Forelimb muscle (tissue), 1 donor: ENCODE measurements around the gene CCDC69. TPM values are rescaled to one million over a fixed set of nuclear protein-coding genes. Genes with fewer than 3 reads are reported as not detected.
"Not testable (repeated sequence)": the region's sequence is repeated elsewhere in the genome, so short reads cannot be mapped to it uniquely, and the experiment has no call there.

Source experiments
- DNase-seq: peaks from one replicate; pipeline ENCODE4 v3.0.0-alpha.2; 2013; ENCODE audit warnings: low read depth
- polyA plus RNA-seq: library from polyadenylated mRNA; unstranded; fragments of 120-200 nt; gene quantifications from one replicate; pipeline ENCODE4 v1.2.1, GENCODE V29; 2013; ENCODE audit not compliant: insufficient read length

The CCDC69 gene, protein sequence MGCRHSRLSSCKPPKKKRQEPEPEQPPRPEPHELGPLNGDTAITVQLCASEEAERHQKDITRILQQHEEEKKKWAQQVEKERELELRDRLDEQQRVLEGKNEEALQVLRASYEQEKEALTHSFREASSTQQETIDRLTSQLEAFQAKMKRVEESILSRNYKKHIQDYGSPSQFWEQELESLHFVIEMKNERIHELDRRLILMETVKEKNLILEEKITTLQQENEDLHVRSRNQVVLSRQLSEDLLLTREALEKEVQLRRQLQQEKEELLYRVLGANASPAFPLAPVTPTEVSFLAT
- polyA plus RNA-seq, result 110 TPM

- DNase-seq, result peak; percentile 41
These were observed at the start of gene CCDC69 for GRCh38 chr5:151223447-151224264. TSS of gene CCDC69 (minus strand) at chr5:151224092. CDS start at chr5:151223970, 122 bp downstream.

DNA sequence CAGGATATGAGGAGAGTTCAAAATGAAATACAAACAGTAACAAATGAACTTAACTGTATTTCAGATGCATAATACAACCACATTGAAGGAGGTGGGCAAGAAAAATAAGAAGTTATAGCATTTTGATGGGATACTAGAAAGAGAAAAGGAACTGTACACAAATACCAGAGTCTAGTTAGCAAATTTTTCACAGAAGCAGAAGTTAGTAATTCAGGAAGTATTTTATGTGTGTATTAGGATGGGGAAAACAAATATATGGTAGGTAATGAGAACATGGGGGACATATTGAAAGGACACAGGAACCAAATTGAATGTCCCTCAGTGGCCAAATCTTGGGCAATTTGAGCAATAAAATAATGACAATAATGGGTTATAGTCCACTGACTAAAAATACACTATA lies 47.4 kb upstream of the CCDC69 start:
- DNase-seq, result no peak

DNA sequence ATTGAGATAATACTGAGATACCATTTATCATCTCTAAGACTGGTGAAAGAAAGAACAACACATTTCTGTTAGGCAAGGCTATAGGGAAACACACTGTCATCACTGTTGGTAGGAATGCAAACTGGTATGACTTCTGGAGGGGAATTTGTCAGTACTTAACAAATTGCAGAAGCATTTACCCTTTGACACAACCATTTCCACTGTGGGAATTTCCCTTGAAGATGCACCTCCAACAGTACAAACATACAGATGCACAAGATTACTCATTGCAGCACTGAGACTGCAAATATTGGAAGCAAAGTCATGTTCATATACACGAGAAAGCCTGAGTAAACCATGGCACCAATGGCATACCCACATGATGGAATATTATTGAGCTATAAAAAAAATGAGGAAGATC lies 46.7 kb upstream of the CCDC69 start:
- no peak for DNase-seq

DNA sequence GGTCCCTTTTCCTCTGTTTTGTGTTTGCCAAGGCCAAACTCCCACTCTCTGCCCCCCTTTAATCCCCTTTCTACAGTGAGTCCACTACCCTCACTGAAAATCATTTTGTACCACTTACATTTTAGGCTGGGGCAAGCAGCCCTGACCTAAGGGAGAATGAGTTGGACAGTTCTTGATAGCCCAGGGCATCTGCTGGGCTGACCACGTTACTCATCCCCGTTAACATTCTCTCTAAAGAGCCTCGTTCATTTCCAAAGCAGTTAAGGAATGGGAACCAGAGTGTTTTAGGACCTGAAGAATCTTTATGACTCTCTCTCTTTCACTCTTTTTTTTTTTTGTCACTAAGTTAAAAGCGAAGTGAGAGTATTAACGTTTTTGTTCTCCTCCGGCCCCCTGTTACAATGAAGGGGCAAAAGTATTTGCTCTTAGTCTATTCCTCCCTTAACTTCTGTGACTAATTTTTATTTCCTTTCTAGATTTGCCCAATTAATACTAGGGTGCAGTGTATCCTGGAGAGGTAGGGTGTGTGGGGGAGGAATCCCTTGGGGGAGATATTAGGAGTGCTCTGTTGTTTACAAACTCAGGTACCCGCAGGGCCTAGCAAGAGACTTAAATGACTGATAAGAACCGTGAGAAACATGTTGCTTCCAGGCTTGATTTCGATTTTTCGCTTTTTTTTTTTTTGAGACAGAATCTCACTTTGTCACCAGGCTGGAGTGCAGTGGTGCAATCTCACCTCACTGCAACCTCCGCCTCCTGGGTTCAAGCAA lies 43.8 kb upstream of the CCDC69 start:
- DNase-seq, result no peak

DNA sequence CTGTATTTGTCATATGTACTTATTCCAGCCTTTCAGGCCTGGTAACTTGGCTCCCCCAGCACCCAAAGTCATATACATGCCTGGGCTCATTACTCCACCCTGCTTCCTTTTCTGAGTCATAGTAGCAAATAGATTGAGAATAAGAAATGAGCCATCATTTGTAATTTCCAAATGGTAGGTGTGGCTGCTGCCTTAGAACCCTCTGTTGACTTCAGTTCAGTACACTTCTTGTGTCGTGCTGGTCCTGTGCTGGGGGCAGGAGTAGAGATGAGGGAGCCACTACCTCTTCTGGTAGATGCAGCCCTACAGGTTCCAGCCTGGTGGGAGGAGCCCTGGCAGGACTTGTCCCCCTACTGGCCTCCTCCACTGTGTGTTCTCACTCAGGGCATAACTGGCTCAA lies 40.2 kb upstream of the CCDC69 start:
- no peak for DNase-seq

DNA sequence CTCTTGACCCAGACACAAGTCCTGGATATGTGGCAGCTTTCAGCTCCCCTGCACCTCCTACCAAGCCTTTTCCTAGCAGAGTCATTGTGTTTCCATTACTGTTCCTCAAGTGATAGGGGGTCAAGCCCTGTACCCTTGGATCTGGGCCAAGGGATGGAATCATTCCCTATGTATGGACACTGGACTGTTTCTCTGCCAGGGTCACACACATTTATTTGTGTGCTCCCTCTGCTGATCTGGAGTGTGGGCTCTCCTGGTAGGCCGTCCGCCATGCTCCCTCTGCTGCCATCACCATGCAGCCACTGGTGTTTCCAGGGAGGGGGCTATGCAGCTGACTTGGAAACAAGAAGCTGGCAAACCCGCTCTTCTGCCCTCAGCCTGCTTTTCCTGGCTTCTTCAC lies 38.6 kb upstream of the CCDC69 start:
- DNase-seq, result no peak

GRCh38 chr5:151259931-151260330 lies 36.0 kb upstream of the CCDC69 start:
- DNase-seq, result no peak

GRCh38 chr5:151258816-151259215 lies 34.9 kb upstream of the CCDC69 start:
- no peak for DNase-seq

GRCh38 chr5:151258201-151258611 lies 34.3 kb upstream of the CCDC69 start:
- DNase-seq, result no peak

- no peak for DNase-seq
These were observed 33.9 kb upstream of the CCDC69 start for GRCh38 chr5:151257731-151258181.

- DNase-seq, result no peak
These were observed 31.9 kb upstream of the CCDC69 start for GRCh38 chr5:151255621-151256286.

DNA sequence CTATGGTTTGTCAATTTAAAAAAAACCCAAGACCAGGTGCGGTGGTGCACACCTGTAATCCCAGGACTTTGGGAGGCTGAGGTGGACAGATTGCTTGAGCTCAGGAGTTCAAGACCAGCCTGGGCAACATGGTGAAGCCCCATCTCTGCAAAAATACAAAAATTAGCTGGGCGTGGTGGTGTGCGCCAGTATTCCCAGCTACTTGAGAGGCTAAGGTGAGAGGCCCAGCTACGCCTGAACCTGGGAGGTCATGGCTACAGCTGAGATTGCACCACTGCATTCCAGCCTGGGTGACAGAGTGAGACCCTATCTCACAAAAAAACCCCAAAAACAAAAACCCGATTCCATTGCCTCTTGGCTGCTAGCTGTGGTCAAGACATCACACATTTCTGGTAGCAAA lies 31.1 kb upstream of the CCDC69 start:
- DNase-seq, result not testable (repeated sequence)

GRCh38 chr5:151254556-151254955 lies 30.7 kb upstream of the CCDC69 start:
- no peak for DNase-seq

GRCh38 chr5:151253605-151253950 lies 29.7 kb upstream of the CCDC69 start:
- DNase-seq, result no peak

- peak; percentile 96 for DNase-seq
These were observed 29.1 kb upstream of the CCDC69 start, which contains the start of gene GM2A for GRCh38 chr5:151252762-151253604. TSS of gene GM2A (plus strand) at chr5:151253185. CDS start at chr5:151253217, 32 bp downstream.

DNA sequence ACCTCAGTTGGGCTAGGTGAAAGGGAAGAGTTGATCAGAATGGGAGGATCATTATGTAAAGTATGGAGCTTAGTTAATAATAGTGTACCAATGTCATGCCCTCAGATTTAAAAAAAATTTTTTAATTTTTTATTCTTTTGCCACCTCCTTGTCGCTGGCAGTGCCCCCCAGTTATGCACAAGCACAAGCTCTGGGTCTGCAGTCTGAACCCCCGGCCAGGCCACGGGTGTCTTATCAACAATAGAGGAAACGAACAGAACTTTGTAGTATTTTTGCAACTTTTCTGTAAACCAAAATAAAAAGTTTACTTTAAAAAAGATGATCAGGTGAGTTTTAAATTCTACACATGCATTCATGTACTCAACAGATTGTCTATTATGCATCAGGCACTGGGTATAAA lies 27.7 kb upstream of the CCDC69 start:
- no peak for DNase-seq

- DNase-seq, result no peak
These were observed 27.2 kb upstream of the CCDC69 start for GRCh38 chr5:151251001-151251551.

DNA sequence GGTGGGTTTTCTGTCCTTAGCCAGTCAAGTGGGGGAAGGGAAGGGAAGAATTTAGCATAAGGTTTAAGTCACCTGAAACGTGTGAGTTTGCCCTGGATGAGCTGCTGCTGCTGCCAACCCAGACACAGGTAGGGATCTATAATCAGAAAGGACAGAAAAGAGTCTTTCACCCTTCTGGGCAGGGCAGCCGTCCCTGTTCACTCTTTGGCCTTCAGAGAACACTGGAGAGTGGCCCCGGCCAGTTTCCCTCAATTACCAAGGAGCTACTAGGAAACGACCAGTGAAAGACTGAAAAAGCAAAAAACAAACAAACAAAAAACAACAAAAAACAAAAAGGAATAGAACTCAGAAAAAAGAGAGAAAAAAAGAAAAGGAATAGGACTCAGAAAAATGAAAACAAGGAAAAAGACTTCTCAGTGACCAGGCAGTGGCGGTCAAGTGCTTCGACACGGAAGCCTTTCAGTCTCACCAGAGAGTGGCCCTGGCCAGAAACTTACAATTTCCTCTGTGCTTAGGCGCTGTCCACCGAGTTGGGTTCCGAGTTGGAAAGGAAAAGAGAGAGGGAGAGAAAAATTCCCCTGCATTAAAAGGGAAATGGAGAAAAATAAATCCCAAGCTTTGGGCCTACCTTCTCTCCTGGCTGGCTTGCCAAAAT lies 26.6 kb upstream of the CCDC69 start:
- DNase-seq, result no peak

- no peak for DNase-seq
These were observed 25.4 kb upstream of the CCDC69 start for GRCh38 chr5:151249281-151249680.

GRCh38 chr5:151248651-151249050 lies 24.8 kb upstream of the CCDC69 start:
- no peak for DNase-seq
